Large intestine (tissue), 3 donors: ENCODE results near the gene C14orf132. TPM values are rescaled to one million over a fixed set of nuclear protein-coding genes. Genes with fewer than 3 reads are reported as not detected.

ENCODE experiments used
- DNase-seq, 2 donors: peaks; one replicate each; pipeline versions ENCODE4 v3.0.0 to v3.0.0-alpha.2; 2013
- H3K27ac ChIP-seq: one replicate; pipeline ENCODE4 v1.5.1; 2013; ENCODE audit warnings: low read length
- H3K27me3 ChIP-seq: 2 replicates; pipeline ENCODE4 v1.6.1; 2013; ENCODE audit warnings: low read length; ENCODE audit not compliant: control insufficient read depth, insufficient read depth
- H3K36me3 ChIP-seq: 2 replicates; pipeline ENCODE4 v1.6.1; 2013; ENCODE audit warnings: low read length; ENCODE audit not compliant: control insufficient read depth, insufficient read depth
- H3K4me1 ChIP-seq: one replicate; pipeline ENCODE4 v1.6.1; 2013; ENCODE audit warnings: low read length; ENCODE audit not compliant: control insufficient read depth, insufficient read depth
- H3K4me3 ChIP-seq: one replicate; pipeline ENCODE4 v1.5.1; 2013; ENCODE audit warnings: low read length
- H3K9me3 ChIP-seq: one replicate; pipeline ENCODE4 v1.6.1; 2013; ENCODE audit warnings: mild to moderate bottlenecking, low read depth, low read length, moderate library complexity; ENCODE audit not compliant: control insufficient read depth
- WGBS: methylation state at CpG from one replicate; pipeline ENCODE4 v1.1.5; 2013; ENCODE audit warnings: low lambda C conversion rate; ENCODE audit not compliant: insufficient coverage; 5-methylcytosine and 5-hydroxymethylcytosine counted together
- polyA plus RNA-seq: library from polyadenylated mRNA; unstranded; fragments of 120-200 nt; gene quantifications from one replicate; pipeline ENCODE4 v1.2.1, GENCODE V29; 2013

C14orf132 gene
- polyA plus RNA-seq, 1 donor, result 20.0 TPM

DNA sequence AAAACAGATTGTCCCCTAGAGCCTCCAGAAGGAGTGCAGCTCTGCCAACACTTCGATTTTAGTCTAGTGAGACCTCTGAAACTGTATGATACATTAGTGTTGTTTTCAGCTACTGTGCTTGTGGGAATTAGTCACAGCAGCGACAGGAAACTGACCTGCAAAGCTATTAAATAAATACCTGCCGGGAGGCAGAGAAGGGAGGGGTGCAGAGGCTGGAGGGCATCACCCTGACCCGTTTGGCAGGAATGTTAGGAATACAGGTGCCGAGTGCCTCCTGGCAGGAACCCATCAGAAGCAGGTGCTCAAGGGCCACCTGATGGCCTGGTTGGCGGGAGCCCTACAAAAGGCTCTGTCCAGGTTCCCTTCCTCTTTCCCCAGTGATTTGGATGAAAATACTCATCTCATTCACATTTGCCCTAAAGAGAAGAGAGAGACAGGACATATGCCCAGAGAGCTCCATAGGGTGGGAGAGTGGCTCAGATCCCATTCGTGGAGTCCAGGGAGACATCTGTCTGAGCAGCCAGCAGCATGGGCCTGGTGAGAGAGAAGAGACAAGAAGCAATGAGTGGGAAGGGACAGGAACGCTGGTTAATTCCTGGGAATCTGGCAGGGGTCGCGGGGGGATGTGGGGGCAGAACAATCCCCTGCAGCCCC lies 44.6 kb downstream of the C14orf132 start:
- Histone ChIP-seq H3K4me1 (no peaks in the 10 kb centered on the region), H3K4me3 (no peak overlapping the region), H3K36me3 (peaks cover 5% of the 10 kb centered on the region), H3K27ac (no peak overlapping the region), H3K9me3 (no peaks in the 10 kb centered on the region), H3K27me3 (peaks cover under 1% of the 10 kb centered on the region)
- WGBS, result no CpG with 5 or more reads among the region's 10 CpGs
- DNase-seq, result no peak

DNA sequence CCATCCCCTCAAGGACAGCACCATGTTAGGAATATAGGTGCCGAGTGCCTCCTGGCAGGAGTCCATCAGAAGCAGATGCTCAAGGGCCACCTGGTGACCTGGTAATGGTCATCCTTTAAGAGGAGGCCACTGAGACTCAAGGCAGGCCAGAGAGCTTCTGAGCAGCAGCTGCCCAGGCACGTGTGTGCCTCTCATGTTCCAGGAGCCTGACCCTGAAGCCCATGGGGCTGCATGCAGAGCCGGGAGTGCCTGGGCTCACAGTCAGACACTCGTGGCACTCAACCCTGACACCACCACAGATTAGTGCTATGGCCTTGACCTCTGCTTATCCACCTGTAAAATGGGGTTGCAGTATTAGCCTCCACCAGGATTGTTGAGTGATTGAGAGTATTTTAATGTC lies 45.6 kb downstream of the C14orf132 start:
- no CpG with 5 or more reads among the region's 4 CpGs for WGBS
- no peaks in the 10 kb centered on the region for H3K27me3 ChIP-seq
- no peak overlapping the region for H3K4me3 ChIP-seq
- DNase-seq, result no peak
- H3K4me1 ChIP-seq, result no peaks in the 10 kb centered on the region
- no peaks in the 10 kb centered on the region for H3K9me3 ChIP-seq
- peaks cover 5% of the 10 kb centered on the region for H3K36me3 ChIP-seq
- H3K27ac ChIP-seq, result no peak overlapping the region

DNA sequence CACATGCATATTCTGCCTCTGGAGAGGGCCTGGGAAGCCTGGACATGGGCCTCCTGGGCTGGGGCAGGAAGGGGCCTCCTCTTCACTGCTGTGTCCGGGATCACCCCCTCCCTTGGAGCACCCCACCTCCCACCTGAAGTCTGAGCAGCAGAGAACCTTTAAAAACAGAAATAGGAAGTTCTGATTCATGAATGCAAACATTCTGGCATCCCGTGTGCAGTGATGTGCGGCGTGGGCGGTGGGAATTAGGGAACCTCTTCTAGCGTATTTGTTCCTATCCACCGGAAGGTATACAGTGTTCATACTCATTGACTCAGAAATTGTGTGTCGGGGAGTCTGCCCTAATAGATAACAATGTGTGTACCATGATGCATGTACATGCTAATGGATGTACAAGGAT lies 46.2 kb downstream of the C14orf132 start:
- WGBS, result no CpG with 5 or more reads among the region's 8 CpGs
- Histone ChIP-seq H3K4me1 (no peaks in the 10 kb centered on the region), H3K4me3 (no peak overlapping the region), H3K36me3 (peaks cover 5% of the 10 kb centered on the region), H3K27me3 (no peaks in the 10 kb centered on the region), H3K9me3 (no peaks in the 10 kb centered on the region), H3K27ac (no peak overlapping the region)
- no peak for DNase-seq

DNA sequence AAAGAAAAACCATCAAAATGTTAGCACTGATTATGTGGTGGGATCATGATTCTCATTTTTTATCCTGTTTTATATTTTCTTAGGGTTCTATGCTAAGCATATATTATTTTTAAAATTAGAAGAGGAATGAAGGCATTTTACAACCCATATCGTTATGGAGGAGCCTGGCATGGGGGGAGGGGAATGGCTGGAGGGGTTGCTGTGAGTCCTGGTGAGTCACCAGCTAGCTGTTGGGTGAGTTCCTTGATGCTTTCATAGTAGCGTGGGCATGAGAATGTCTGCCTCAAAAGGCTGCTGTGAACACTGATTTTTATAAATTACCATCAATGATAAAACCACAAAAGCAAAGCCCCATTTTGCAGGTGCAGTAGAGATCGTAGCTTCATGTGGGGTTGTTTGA lies 46.9 kb downstream of the C14orf132 start:
- no peak overlapping the region for H3K4me3 ChIP-seq
- WGBS, result no CpG with 5 or more reads among the region's 3 CpGs
- H3K9me3 ChIP-seq, result no peaks in the 10 kb centered on the region
- peaks cover 5% of the 10 kb centered on the region for H3K36me3 ChIP-seq
- no peak for DNase-seq
- no peak overlapping the region for H3K27ac ChIP-seq
- no peaks in the 10 kb centered on the region for H3K27me3 ChIP-seq
- no peaks in the 10 kb centered on the region for H3K4me1 ChIP-seq

DNA sequence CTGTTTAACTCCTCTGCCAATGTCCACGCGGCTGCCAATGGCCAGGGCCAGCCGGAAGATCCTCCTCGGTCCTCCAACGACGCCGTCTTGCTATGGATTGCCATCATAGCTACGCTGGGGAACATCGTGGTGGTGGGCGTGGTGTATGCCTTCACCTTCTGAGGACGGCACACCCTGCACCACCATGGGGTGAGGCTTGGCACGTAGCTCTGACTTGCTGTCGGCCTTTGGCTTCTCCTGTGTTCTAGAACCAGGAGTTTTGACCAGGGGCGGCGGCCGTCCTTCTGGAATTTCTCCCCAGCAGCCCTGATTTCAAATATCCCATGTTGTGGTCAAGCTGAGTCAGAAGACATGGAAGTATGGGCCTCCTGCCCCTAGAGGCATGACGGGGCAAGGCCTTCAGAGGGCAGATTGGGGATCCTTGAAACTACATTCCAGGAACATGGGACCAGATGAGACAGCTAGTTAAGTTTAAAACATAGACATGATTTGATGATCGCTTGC lies 47.5 kb downstream of the C14orf132 start:
- WGBS, result no CpG with 5 or more reads among the region's 18 CpGs
- Histone ChIP-seq H3K27me3 (no peaks in the 10 kb centered on the region), H3K4me1 (no peaks in the 10 kb centered on the region), H3K36me3 (peaks cover 5% of the 10 kb centered on the region), H3K27ac (no peak overlapping the region), H3K9me3 (no peaks in the 10 kb centered on the region), H3K4me3 (no peak overlapping the region)
- DNase-seq, result no peak

DNA sequence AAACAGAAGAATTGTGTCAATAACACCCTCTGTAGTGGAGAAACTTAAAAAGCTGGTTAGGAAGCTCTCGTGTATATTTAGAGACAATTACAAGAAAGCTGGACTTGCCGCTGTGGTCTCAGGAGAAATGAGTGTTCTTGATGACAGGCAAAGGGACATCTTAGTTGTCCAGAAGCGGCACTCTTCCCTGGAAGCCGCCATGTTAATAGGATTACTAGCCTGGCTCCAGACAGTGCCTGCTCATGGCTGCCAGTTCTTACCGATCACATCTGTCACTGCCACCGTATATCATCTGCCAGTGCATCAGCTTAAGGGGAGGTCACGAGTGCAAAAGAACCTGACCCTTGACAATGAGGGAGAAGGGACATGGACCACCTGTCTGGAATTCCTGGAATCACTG lies 48.9 kb downstream of the C14orf132 start:
- DNase-seq, result no peak
- Histone ChIP-seq H3K9me3 (no peaks in the 10 kb centered on the region), H3K4me1 (no peaks in the 10 kb centered on the region), H3K27ac (no peak overlapping the region), H3K27me3 (no peaks in the 10 kb centered on the region), H3K4me3 (no peak overlapping the region), H3K36me3 (peaks cover 5% of the 10 kb centered on the region)
- 100% methylated on average over 1 of the region's 7 CpGs for WGBS

DNA sequence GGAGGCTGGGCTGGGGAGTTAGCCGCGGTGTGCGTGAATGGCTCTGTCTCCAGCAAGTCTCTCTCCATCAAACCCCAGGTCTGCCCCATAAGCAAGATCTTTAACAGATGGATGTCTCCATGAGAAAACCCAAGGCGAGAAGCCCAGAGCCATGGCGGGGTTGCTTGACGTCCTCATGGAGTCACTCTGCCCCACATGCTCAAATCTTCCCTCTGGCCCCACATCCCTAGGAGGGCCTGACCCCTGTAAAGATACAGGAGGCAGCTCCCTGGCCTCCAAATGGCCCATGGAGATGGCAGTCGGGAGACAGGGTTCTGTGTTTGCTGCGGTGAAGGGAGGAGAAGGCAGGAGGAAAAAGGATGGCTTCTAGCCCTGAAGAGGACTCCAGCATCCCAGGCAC lies 49.3 kb downstream of the C14orf132 start:
- H3K4me3 ChIP-seq, result no peak overlapping the region
- WGBS, result no CpG with 5 or more reads among the region's 8 CpGs
- no peak overlapping the region for H3K27ac ChIP-seq
- DNase-seq, result no peak
- H3K4me1 ChIP-seq, result no peaks in the 10 kb centered on the region
- peaks cover 5% of the 10 kb centered on the region for H3K36me3 ChIP-seq
- H3K27me3 ChIP-seq, result no peaks in the 10 kb centered on the region
- H3K9me3 ChIP-seq, result no peaks in the 10 kb centered on the region

DNA sequence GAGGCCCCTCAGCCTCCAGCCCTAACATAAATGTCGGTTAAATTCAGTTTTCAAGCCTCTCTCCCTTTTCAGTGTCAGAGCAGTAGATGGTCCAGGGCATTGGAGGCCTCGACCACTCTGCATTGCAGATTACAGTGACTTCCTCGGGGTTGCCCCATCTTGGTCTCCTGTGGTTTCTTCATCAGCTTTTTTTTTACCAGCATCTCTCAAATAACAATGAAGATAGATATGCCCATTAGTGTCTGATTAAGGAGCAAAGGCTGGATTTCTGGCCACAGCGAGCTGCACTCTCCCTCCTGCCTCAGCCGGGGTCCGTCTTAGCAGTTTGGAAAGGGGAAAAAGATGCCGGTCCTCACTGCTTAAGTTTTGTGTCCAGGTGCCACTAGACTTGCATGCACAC lies 49.7 kb downstream of the C14orf132 start:
- no peaks in the 10 kb centered on the region for H3K9me3 ChIP-seq
- H3K4me1 ChIP-seq, result no peaks in the 10 kb centered on the region
- no peak overlapping the region for H3K27ac ChIP-seq
- H3K36me3 ChIP-seq, result peaks cover 5% of the 10 kb centered on the region
- no peak overlapping the region for H3K4me3 ChIP-seq
- 80% methylated on average over 1 of the region's 7 CpGs for WGBS
- no peaks in the 10 kb centered on the region for H3K27me3 ChIP-seq
- no peak for DNase-seq

DNA sequence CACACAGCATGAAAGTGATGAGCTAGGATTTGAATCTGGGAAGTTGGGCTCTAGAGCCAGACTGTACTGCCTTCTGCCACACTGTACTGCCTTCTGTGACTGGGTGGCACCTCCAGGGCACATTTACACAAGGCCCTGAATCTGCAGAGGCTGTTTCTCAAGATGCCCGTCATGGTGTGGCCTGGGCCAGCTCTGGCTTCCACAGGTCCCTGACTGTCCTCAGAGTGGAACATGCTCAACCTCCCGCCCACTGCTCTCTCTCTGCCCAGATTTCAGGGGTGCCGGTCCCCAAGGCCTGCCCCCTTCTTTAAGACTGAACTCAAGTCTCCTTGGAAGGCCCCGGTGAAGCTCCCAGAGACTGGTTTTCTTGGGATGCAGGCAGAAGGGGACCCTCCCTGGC lies 50.2 kb downstream of the C14orf132 start:
- WGBS, result no CpG with 5 or more reads among the region's 4 CpGs

DNA sequence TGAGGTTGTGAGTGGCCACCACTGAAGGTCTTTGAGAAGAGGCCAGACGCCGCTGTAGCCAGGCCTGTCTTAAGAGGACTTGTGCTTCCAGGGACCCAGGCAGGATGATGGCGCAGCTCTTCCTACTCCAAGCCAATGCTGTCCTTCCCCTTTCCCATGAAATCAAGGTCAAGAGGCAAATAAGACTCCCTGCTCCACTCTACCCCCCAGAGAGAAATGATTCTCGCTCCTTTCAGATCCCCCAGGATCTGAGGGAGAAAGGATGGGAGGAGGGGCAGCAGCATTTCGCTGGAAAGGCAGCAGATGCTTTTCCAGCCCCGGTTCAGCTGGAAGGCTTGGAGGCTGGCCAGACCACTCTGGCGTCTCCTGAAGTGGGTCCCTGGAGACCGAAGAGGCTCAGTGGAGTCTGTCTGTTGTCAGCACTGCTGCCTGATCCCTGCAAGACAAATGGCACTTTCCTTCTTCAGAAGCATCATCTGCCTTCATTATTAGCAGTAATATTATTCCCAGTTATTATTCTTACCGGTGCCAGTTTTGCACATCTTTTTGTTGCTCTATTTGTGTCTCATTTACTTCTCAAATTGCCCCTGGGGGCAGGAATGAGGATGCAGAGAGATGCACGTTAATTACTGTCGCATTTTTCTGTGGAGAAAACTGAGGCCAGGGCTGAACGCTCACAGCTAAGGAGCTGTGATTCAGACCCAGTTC lies 51.4 kb downstream of the C14orf132 start:
- 57% methylated on average over 1 of the region's 12 CpGs for WGBS
- peak; percentile 45 to 60 for DNase-seq
- Histone ChIP-seq H3K36me3 (peaks cover 5% of the 10 kb centered on the region), H3K4me1 (peaks cover 6% of the 10 kb centered on the region), H3K4me3 (no peak overlapping the region), H3K27ac (peak overlapping the region; percentile 47), H3K9me3 (no peaks in the 10 kb centered on the region), H3K27me3 (no peaks in the 10 kb centered on the region)

More for the DNA sequence above, 50.2 kb downstream of the C14orf132 start:
- no peak overlapping the region for H3K27ac ChIP-seq
- no peaks in the 10 kb centered on the region for H3K9me3 ChIP-seq
- no peak overlapping the region for H3K4me3 ChIP-seq
- H3K27me3 ChIP-seq, result no peaks in the 10 kb centered on the region
- H3K36me3 ChIP-seq, result peaks cover 5% of the 10 kb centered on the region
- H3K4me1 ChIP-seq, result no peaks in the 10 kb centered on the region
- no peak for DNase-seq
